ENCODE data around the gene LRRC72. TPM values are rescaled to one million over a fixed set of nuclear protein-coding genes. Genes with fewer than 3 reads are reported as not detected.

The LRRC72 gene
- total and polyA plus RNA-seq, 9 of the 15 experiments (the other 6 are each of a cell fraction or from before 2014, with no cell fraction given), result 0.10 TPM; not detected in 8

GRCh38 chr7:16492513-16493062 lies 34.0 kb upstream of the LRRC72 start (continued):
- TF ChIP-seq RREB1 (CRISPR knock-in tag; IDR thresholded peaks at IDR 0.05) (no peak), CGGBP1 (CRISPR knock-in tag; IDR thresholded peaks at IDR 0.05) (no peak), NCOR1 (IDR thresholded peaks at IDR 0.05) (no peak), KLF16 (IDR thresholded peaks at IDR 0.05) (no peak), MIER1 (IDR thresholded peaks at IDR 0.05; ENCODE audit: low read depth) (no peak), ZNF184 (CRISPR knock-in tag; IDR thresholded peaks at IDR 0.05) (no peak), EGR1 (conservative IDR thresholded peaks at IDR 0.05) (peak; percentile 51), POLR2G (IDR thresholded peaks at IDR 0.05; ENCODE audit: low read depth, low read length) (peak; percentile 41; the same call in 1 of the 2 replicates), CHD4 (IDR thresholded peaks at IDR 0.05; ENCODE audit: insufficient read depth, insufficient replicate concordance, low read depth, low read length, poor library complexity, severe bottlenecking) (no peak), ZNF280A (IDR thresholded peaks at IDR 0.05; ENCODE audit: low read depth, partially characterized antibody) (no peak), ARID3A (IDR thresholded peaks at IDR 0.05; ENCODE audit: borderline replicate concordance, low read depth, low read length) (peak; percentile 29; the same call in 1 of the 2 replicates)
- TF ChIP-seq, protein P1, sequence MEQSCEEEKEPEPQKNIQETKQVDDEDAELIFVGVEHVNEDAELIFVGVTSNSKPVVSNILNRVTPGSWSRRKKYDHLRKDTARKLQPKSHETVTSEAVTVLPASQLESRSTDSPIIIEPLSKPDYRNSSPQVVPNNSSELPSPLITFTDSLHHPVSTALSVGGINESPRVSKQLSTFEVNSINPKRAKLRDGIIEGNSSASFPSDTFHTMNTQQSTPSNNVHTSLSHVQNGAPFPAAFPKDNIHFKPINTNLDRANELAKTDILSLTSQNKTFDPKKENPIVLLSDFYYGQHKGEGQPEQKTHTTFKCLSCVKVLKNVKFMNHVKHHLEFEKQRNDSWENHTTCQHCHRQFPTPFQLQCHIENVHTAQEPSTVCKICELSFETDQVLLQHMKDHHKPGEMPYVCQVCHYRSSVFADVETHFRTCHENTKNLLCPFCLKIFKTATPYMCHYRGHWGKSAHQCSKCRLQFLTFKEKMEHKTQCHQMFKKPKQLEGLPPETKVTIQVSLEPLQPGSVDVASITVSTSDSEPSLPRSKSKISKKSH (CRISPR knock-in tag; IDR thresholded peaks at IDR 0.05), result no peak
- TF ChIP-seq, protein P2, sequence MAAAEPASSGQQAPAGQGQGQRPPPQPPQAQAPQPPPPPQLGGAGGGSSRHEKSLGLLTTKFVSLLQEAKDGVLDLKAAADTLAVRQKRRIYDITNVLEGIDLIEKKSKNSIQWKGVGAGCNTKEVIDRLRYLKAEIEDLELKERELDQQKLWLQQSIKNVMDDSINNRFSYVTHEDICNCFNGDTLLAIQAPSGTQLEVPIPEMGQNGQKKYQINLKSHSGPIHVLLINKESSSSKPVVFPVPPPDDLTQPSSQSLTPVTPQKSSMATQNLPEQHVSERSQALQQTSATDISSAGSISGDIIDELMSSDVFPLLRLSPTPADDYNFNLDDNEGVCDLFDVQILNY (CRISPR knock-in tag; IDR thresholded peaks at IDR 0.05), result no peak
